Thoracic aorta (tissue), 2 donors: ENCODE data around the gene CDH23. TPM values are rescaled to one million over a fixed set of nuclear protein-coding genes. Genes with fewer than 3 reads are reported as not detected.

Source experiments
- ATAC-seq: fragments of 150-250 bp; one replicate; pipeline ENCODE4 v1.8.0; 2017; ENCODE audit warnings: low read depth; ENCODE audit not compliant: insufficient number of reproducible peaks, low FRiP score
- DNase-seq: peaks from one replicate; pipeline ENCODE4 v3.0.0-alpha.2; 2020; ENCODE audit warnings: low spot score
- H3K27ac ChIP-seq, 2 donors: fragments of 200-600 bp; sonication (generic); 1 replicate in 1 of 2; 2 replicates in 1 of 2; pipeline ENCODE4 v1.5.1; 2016; ENCODE audit warnings: mild to moderate bottlenecking in 2 of 2, moderate library complexity in 2 of 2
- H3K27me3 ChIP-seq: fragments of 200-600 bp; sonication (generic); replicated peaks from 2 replicates; pipeline ENCODE4 v1.6.0; 2016; ENCODE audit warnings: mild to moderate bottlenecking; ENCODE audit not compliant: insufficient read depth
- H3K36me3 ChIP-seq: fragments of 200-600 bp; sonication (generic); one replicate; pipeline ENCODE4 v1.5.1; 2016
- H3K4me1 ChIP-seq, 2 donors: fragments of 200-600 bp; sonication (generic); 1 replicate in 1 of 2; 2 replicates in 1 of 2; pipeline versions ENCODE4 v1.5.1 to v1.6.0; 2016; ENCODE audit warnings: low read depth in 2 of 2, mild to moderate bottlenecking in 1 of 2; ENCODE audit not compliant: control insufficient read depth in 1 of 2
- H3K4me3 ChIP-seq: fragments of 200-600 bp; sonication (generic); 2 replicates; pipeline ENCODE4 v1.5.1; 2016; ENCODE audit warnings: mild to moderate bottlenecking
- H3K9me3 ChIP-seq: fragments of 200-600 bp; sonication (generic); 2 replicates; pipeline ENCODE4 v1.5.1; 2016
- total RNA-seq, 2 donors: library from RNA; depleted of rRNA; stranded (reverse); fragments of >200 nt; gene quantifications; one replicate each; pipeline versions ENCODE4 v1.1.0 to v1.2.3, GENCODE V29; 2016
- TF ChIP-seq, protein P1 (sequence below): fragments of 200-600 bp; sonication (generic); IDR thresholded peaks from one replicate; pipeline ENCODE4 v1.5.1; 2019; ENCODE audit warnings: antibody characterized with exemption

CDH23 gene
- total RNA-seq, 2 donors from 2014 or later, result 10.6 to 10.8 TPM

DNA sequence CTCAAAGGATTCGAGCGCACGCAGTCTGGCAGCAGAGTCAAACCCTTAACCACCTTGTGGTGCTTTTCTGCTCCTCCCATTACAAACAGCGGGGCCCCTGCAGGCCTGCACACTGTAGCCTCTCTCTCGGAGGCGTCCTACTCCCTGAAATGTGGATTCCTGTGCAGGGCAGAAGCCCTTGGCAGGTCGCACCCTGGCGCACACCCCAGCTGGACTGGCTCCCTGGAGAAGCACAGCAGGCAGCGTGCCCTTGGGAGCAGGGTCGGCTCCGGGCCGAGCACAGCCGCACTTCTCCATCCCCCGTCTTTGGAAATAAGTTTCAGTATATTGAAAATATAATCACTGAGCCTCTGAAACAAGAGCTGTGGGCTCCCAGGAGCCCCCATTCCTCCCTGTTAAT, 178.7 kb downstream of the CDH23 start:
- Histone ChIP-seq H3K9me3 (no peaks in the 10 kb centered on the region), H3K27me3 (no peaks in the 10 kb centered on the region), H3K36me3 (no peaks in the 10 kb centered on the region), H3K27ac (no peak overlapping the region), H3K4me3 (no peak overlapping the region), H3K4me1 (peaks cover 3 to 15% of the 10 kb centered on the region in 2 donors)
- DNase-seq (no peak), ATAC-seq (no peak)
- TF ChIP-seq, protein P1, sequence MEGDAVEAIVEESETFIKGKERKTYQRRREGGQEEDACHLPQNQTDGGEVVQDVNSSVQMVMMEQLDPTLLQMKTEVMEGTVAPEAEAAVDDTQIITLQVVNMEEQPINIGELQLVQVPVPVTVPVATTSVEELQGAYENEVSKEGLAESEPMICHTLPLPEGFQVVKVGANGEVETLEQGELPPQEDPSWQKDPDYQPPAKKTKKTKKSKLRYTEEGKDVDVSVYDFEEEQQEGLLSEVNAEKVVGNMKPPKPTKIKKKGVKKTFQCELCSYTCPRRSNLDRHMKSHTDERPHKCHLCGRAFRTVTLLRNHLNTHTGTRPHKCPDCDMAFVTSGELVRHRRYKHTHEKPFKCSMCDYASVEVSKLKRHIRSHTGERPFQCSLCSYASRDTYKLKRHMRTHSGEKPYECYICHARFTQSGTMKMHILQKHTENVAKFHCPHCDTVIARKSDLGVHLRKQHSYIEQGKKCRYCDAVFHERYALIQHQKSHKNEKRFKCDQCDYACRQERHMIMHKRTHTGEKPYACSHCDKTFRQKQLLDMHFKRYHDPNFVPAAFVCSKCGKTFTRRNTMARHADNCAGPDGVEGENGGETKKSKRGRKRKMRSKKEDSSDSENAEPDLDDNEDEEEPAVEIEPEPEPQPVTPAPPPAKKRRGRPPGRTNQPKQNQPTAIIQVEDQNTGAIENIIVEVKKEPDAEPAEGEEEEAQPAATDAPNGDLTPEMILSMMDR, result no peak

DNA sequence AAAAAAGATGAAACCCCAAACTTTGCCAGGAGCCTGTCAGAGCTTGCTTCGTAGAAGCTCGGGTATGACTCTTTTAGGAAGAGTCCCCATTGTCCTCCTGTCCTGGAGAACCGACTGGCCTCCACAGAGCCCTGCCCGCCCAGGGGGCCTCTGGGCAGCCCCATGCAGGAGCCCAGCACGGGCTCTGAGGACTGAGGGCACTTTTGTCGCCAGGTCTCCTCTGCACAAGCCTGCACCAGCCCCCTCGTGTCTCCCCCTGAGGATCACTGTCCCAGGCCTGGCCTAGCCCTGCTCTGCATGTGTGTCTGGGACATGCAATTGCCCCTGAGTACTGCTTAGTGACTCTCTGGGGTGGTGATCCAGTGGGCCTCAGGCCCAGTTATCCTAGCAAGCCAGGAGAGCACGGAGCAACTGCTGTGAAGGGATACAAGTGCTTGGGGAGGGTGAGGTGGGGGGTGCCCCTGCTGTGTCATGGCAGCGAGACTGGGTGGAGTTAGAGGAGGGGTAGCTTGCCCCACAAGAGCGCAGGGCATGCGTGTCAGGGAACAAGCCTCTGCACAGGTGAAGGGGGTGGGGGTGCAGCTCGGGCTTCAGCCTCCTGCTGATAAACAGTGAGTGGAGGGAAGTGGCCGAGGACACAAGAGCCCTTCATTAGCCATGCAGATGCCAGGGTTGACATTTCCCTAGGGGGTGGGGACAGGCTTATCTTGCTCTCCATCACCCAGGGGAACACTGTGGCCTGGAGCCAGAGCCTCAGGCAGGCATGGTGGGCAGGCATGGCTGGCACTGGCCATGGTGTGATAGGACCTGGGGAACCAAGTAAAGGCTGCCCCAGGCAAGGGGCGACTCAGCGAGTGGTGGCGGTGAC, 179.4 kb downstream of the CDH23 start:
- DNase-seq, result no peak
- TF ChIP-seq, protein P1, result no peak
- Histone ChIP-seq H3K4me1 (peaks cover 3 to 15% of the 10 kb centered on the region in 2 donors), H3K27ac (no peak overlapping the region), H3K27me3 (no peaks in the 10 kb centered on the region), H3K4me3 (no peak overlapping the region), H3K36me3 (no peaks in the 10 kb centered on the region), H3K9me3 (no peaks in the 10 kb centered on the region)
- ATAC-seq, result no peak

DNA sequence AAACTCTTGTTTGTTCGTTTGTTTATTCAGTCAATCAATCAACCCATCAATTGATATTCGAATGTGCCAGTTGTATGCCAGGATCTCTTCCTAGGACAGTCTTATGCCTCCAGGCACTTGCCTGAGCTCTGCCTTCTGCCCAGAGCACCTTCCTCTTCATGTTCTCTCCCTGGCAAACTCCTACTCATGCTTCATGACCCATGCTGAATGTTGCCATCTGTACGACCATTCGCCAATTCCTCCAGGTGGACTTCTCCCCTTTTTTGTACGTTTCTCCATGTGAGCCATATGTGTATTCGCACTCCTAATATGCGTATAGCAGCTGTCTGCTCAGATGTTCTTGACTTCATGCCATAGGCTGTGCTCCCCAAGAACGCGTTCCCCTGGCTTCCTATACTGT, 180.1 kb downstream of the CDH23 start:
- no peaks in the 10 kb centered on the region for H3K36me3 ChIP-seq
- DNase-seq, result no peak
- H3K27ac ChIP-seq, result no peak overlapping the region
- H3K4me3 ChIP-seq, result no peak overlapping the region
- ATAC-seq, result no peak
- H3K4me1 ChIP-seq, result peaks cover 3 to 15% of the 10 kb centered on the region in 2 donors
- no peaks in the 10 kb centered on the region for H3K9me3 ChIP-seq
- no peaks in the 10 kb centered on the region for H3K27me3 ChIP-seq
- TF ChIP-seq, protein P1, result no peak

DNA sequence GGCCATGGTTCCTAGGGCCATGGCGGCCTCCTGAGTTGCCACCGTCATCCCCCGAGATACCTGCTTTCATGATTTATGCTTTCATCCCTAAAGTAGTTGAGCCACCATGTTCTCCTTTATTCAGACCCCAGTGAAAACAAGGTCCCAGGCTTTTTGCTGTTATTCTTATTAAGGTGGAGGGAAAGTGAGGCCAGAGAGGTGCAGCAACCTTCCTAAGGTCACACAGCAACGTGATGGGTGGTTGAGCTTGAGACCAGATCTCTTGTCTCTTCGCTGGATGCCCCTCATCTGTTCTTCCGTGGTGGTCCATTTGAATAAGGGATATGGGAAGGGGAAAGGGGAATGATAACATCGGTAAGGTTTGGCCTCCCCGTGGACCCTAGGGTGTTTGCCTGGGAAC, 180.6 kb downstream of the CDH23 start:
- Histone ChIP-seq H3K36me3 (no peaks in the 10 kb centered on the region), H3K27me3 (no peaks in the 10 kb centered on the region), H3K4me3 (no peak overlapping the region), H3K9me3 (no peaks in the 10 kb centered on the region), H3K27ac (no peak overlapping the region), H3K4me1 (peaks cover 3 to 15% of the 10 kb centered on the region in 2 donors)
- no peak for ATAC-seq
- TF ChIP-seq, protein P1, result no peak
- DNase-seq, result no peak

DNA sequence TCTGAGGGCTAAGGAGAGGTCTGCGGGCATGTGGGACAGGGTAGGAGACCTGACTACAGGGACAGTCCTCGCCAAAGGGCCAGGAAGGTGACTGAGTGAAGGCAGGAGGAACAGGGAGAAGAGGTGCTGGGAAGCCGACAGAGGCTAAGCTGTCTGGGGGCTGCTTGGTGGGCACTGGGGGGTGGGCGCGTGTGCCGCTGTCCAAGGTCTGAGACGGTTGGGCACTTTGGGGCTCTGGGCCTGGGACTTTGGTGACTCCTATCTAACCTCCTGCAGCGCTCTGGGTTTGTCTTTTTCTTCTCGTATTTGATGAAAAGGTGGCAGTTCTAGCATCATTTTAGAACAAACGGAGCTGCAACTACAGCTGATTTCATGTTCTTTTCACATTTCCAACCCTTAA, 181.3 kb downstream of the CDH23 start:
- ATAC-seq, result no peak
- DNase-seq, result no peak
- TF ChIP-seq, protein P1, result no peak

More for the DNA sequence above, 181.3 kb downstream of the CDH23 start:
- H3K4me1 ChIP-seq, result peaks cover 3 to 15% of the 10 kb centered on the region in 2 donors
- H3K27me3 ChIP-seq, result no peaks in the 10 kb centered on the region
- no peaks in the 10 kb centered on the region for H3K9me3 ChIP-seq
- no peak overlapping the region for H3K4me3 ChIP-seq
- no peaks in the 10 kb centered on the region for H3K36me3 ChIP-seq
- no peak overlapping the region for H3K27ac ChIP-seq
